IPS-20b (cell line): Measurements from ENCODE around the gene TTC33.

Experiments
- H3K27ac ChIP-seq: one replicate; pipeline ENCODE4 v1.5.1; 2013; ENCODE audit warnings: low read length
- H3K27me3 ChIP-seq: 2 replicates; pipeline ENCODE4 v1.6.1; 2013; ENCODE audit warnings: mild to moderate bottlenecking, low read length, inconsistent platforms; ENCODE audit not compliant: insufficient read depth
- H3K36me3 ChIP-seq: 2 replicates; pipeline ENCODE4 v1.6.1; 2013; ENCODE audit warnings: low read depth, mild to moderate bottlenecking, inconsistent platforms, low read length, moderate library complexity; ENCODE audit not compliant: insufficient read depth
- H3K4me1 ChIP-seq: 2 replicates; pipeline ENCODE4 v1.6.1; 2013; ENCODE audit warnings: mild to moderate bottlenecking, control low read depth, inconsistent platforms, low read length, moderate library complexity; ENCODE audit not compliant: insufficient read depth
- H3K4me3 ChIP-seq: 2 replicates; pipeline ENCODE4 v1.5.1; 2013; ENCODE audit warnings: mild to moderate bottlenecking, low read length, inconsistent platforms
- H3K9ac ChIP-seq: 2 replicates; pipeline ENCODE4 v1.6.1; 2013; ENCODE audit warnings: low read depth, mild to moderate bottlenecking, inconsistent platforms, low read length, moderate library complexity
- H3K9me3 ChIP-seq: 2 replicates; pipeline ENCODE4 v1.6.1; 2013; ENCODE audit warnings: mild to moderate bottlenecking, low read depth, low read length, inconsistent platforms; ENCODE audit not compliant: insufficient read depth

TTC33 gene

DNA sequence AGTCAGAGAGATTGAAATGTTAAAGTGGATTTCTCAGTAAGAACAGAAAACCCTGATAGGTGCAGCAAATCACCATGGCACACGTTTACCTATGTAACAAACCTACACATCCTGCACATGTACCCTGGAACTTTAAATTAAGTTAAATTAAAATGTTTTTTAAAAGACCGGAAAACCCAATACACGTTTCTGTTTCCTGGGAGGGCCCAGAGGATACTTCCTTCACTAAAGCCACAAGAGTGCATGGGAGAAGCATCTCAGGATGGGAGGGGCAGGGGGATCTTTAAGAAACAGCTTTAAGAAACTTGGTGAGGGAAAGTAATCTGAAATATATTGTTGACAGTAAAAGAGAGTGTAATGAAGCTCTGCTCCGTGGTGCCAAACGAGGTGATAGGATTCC, 240.8 kb downstream of the TTC33 start:
- Histone ChIP-seq H3K9me3 (no peaks in the 10 kb centered on the region), H3K9ac (no peak overlapping the region), H3K27me3 (no peaks in the 10 kb centered on the region), H3K4me3 (no peak overlapping the region), H3K36me3 (no peaks in the 10 kb centered on the region), H3K4me1 (no peaks in the 10 kb centered on the region), H3K27ac (no peak overlapping the region)

DNA sequence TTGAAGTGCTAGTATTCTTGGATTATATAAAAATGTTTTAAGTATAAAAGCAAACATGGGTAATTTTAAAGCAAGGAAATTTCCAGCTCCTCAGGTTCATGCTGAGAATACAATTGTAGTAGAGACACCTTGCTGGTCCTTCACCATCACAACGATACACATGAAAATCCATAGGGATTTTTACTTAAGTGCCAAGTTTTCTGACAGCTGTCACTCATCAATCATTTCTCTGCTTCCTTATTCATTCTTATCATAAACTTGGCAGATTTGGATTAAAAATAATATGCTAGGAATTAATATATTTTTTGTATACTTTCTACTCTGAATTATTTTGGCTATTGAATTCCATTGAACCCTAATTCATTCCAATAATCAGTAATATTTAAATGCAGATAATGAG, 244.0 kb downstream of the TTC33 start:
- Histone ChIP-seq H3K27me3 (no peaks in the 10 kb centered on the region), H3K36me3 (no peaks in the 10 kb centered on the region), H3K4me3 (no peak overlapping the region), H3K4me1 (no peaks in the 10 kb centered on the region), H3K9ac (no peak overlapping the region), H3K27ac (no peak overlapping the region), H3K9me3 (no peaks in the 10 kb centered on the region)

DNA sequence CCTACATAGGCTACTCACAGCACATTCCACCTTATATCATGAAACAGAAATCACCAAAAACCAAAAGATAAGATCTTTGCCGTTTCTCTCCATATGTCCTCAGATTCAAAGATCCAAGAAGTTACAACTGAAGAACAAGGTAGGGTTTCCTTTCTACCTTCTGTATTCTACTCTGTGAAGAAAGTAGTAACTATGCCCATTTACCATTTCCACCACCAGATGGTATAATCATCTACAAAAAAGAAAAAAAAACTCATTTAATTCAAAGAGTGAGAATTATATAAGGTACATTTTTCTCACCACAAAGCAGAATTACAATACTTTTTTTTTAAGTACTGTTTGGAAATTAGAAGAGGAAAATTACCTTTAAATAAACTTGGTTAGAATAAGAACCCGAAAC, 248.7 kb downstream of the TTC33 start:
- Histone ChIP-seq H3K36me3 (no peaks in the 10 kb centered on the region), H3K9me3 (no peaks in the 10 kb centered on the region), H3K9ac (no peak overlapping the region), H3K27ac (no peak overlapping the region), H3K27me3 (no peaks in the 10 kb centered on the region), H3K4me1 (no peaks in the 10 kb centered on the region), H3K4me3 (no peak overlapping the region)

DNA sequence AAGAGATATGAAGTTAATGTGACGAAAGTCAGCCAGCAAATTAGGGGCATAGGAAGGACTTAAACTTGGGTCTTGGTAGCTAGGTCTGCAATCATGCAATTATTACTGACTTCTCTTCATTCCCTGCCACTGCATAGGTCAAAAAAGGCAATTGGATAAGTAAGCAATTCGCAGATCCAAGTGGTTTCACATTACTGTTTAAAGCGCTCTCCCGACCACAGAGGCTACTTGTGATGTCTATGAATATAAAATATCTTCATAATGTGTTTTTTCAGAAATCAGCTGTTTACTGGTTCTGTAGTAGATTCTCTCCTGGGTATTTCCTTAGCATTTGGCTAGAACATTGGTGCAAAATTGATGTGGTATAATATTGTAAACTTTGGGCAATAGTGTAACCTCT, 250.7 kb downstream of the TTC33 start:
- no peaks in the 10 kb centered on the region for H3K36me3 ChIP-seq
- H3K27ac ChIP-seq = no peak overlapping the region
- H3K4me3 ChIP-seq = no peak overlapping the region
- H3K27me3 ChIP-seq = no peaks in the 10 kb centered on the region
- no peaks in the 10 kb centered on the region for H3K9me3 ChIP-seq
- H3K4me1 ChIP-seq = no peaks in the 10 kb centered on the region
- no peak overlapping the region for H3K9ac ChIP-seq

DNA sequence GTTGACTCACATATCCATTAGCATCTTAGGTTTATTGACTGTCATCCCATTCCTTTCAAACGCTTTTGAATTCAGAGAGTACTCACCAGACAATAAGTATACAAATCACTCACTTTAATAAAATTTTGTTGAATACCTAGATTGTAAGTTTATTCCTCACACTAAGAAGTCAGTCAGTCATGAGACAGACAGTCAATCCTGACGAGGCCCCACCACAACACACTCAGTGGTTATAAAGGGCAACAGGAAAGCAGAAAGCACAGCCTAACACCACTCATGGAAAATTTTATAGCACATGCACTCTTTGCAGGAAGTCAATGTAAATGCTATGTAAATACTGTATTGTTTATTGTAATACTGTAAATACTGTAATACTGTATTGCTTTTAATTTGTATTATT, 252.3 kb downstream of the TTC33 start:
- Histone ChIP-seq H3K9ac (no peak overlapping the region), H3K36me3 (no peaks in the 10 kb centered on the region), H3K9me3 (no peaks in the 10 kb centered on the region), H3K4me3 (no peak overlapping the region), H3K4me1 (no peaks in the 10 kb centered on the region), H3K27me3 (no peaks in the 10 kb centered on the region), H3K27ac (no peak overlapping the region)

DNA sequence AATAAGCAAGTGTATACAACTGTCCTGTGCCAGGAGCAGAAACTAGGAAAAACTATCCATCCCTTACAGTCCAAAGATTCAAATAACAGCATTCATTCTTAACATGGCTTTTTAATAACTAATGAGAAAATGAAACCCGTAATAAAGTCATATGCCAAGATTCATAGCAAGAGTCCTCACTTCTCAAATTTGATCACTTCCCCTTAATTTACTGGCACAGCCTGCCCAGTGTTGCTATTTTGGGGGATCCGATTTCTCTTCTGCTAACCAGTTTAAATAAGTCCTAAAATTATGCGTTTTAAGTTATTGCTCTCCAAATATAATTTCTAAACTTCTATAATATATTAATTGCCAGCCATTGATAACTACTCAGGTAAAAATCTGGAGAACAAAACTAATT, 253.0 kb downstream of the TTC33 start:
- no peak overlapping the region for H3K4me3 ChIP-seq
- H3K27ac ChIP-seq = no peak overlapping the region
- no peaks in the 10 kb centered on the region; the same call in 1 of the 2 replicates for H3K4me1 ChIP-seq
- no peaks in the 10 kb centered on the region for H3K27me3 ChIP-seq
- no peak overlapping the region for H3K9ac ChIP-seq
- H3K36me3 ChIP-seq = no peaks in the 10 kb centered on the region
- no peaks in the 10 kb centered on the region for H3K9me3 ChIP-seq

DNA sequence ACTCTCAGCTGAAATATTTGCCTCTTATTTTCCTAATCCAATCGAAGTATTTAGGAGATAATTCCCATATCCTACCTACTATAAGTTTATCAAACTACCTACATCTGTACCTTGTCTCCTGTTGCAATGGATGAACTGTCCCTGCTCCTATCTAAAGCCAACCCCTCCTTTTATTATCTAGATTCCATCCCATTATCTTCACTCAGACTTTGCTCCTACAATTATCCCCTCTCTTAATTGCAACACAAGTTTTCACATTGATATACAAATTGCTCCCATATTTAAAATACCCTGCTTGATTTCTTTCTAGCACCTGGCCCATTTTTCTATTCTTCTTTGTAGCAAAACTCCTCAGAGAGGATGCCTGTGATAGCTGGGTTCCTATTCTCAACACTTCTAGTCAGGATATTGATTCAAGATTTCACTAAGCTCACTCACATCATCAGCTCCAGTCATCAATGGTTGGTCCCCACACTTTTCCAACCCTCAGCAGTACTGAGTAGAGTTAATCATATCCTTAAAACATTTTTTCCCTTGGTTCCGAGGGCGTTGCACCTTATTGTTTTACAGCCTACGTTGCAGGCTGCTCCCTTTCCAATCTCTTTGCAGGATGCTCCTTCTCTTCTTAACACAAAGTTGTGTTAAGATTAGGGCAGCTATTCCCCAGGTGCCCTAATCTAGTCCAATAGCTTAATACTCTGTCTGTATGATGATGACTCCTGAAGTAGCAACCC, 253.9 kb downstream of the TTC33 start:
- Histone ChIP-seq H3K9me3 (no peaks in the 10 kb centered on the region), H3K4me3 (no peak overlapping the region), H3K4me1 (peaks cover 8% of the 10 kb centered on the region; the same call in 1 of the 2 replicates), H3K27ac (no peak overlapping the region), H3K27me3 (no peaks in the 10 kb centered on the region), H3K9ac (no peak overlapping the region), H3K36me3 (no peaks in the 10 kb centered on the region)

DNA sequence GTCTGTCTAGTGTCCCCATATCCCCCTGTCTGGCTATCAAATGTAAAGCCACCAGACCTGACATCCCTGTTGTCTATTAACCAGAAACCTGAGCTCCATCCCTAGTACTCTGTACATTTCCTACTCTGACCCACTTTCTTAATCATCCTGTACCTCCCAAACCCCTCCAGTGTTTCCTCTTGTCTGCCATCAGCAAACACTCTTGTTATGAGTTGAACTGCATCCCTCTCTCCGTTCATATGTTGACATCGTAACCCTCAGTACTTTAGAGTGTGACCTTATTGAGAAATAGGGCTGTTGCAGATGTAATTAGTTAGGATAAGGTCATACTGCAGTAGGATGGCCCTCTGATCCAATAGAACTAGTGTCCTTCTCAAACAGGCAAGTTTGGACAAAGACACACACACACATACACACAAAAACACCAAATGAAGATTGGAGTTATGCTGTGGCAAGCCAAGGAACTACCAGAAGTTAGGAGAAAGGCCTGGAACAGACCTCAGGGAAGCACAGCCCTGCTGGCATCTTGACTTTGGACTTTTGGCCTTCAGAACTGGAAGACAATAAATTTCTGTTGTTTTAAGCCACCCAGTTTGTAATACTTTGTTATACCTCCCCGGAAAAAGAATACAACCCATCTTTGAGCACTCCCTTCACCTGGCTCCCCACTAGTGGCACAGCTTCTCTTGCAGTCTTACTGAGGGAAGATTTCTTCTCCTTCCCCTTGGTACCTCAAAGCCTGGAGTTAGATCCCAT, 256.1 kb downstream of the TTC33 start:
- peaks cover 15% of the 10 kb centered on the region for H3K4me1 ChIP-seq
- H3K27me3 ChIP-seq = no peaks in the 10 kb centered on the region
- H3K27ac ChIP-seq = no peak overlapping the region
- H3K36me3 ChIP-seq = no peaks in the 10 kb centered on the region
- H3K9ac ChIP-seq = no peak overlapping the region
- H3K9me3 ChIP-seq = no peaks in the 10 kb centered on the region
- H3K4me3 ChIP-seq = no peak overlapping the region

DNA sequence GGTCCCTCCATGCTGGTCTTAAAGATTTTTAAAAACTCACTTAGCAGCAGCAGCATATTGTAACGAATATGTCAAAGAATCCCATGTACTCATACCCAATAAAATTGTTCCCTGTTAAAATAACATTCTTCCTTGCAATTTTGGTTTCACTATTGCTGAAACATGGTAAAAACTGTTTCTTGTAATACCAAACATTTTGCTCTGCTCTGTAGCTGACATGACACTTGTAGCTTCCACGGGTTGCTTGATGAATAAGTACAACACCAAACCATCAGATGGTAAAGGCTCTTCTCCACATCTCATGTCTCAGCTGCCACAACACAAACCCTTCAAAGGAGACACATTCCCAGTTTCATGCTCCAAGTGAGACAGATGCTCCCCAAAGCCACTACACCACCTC, 256.8 kb downstream of the TTC33 start:
- no peaks in the 10 kb centered on the region for H3K36me3 ChIP-seq
- no peaks in the 10 kb centered on the region for H3K9me3 ChIP-seq
- peaks cover 15% of the 10 kb centered on the region for H3K4me1 ChIP-seq
- H3K27me3 ChIP-seq = no peaks in the 10 kb centered on the region
- H3K9ac ChIP-seq = no peak overlapping the region
- no peak overlapping the region for H3K4me3 ChIP-seq
- H3K27ac ChIP-seq = no peak overlapping the region

DNA sequence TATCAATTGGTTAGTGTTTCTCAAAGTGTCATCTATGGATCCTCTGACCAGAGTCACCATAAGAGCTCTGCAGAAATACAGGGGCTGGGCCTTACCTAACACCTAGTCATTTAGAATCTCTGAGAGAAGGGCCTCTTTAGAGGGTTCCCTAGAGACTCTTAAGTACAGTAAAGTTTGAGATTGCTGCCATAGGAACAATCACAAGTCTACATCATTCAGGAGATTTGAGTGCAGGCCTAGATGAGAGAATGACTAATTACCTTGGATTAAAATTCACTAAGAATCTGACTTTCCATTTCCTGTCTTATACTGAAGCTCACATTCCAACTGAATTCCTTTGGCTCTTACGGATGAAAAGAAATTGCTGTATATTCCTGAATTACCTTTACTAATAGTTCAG, 258.2 kb downstream of the TTC33 start:
- Histone ChIP-seq H3K4me1 (peaks cover 15% of the 10 kb centered on the region), H3K36me3 (no peaks in the 10 kb centered on the region), H3K9me3 (no peaks in the 10 kb centered on the region), H3K9ac (no peak overlapping the region), H3K4me3 (no peak overlapping the region), H3K27ac (no peak overlapping the region), H3K27me3 (no peaks in the 10 kb centered on the region)

DNA sequence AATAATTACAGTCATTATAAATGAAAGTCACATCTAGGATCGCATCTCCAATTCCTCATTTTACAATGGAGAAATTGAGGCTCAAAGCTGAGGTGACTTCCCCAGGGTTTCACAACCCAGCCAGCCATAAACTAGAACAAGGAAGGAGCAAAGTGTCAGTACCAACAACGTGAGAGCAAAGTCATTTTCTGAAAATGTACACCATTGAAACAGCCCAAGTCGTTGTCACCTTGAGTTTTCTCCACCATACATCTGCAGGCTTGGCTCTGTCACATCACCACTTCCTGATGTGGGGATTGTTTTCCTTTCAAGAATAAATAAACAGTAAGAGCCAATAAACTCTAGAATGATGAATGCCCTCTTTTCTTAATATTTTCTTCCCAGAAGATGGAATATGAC, 260.5 kb downstream of the TTC33 start:
- H3K4me3 ChIP-seq = no peak overlapping the region
- no peak overlapping the region for H3K9ac ChIP-seq
- no peaks in the 10 kb centered on the region for H3K9me3 ChIP-seq
- H3K27ac ChIP-seq = no peak overlapping the region
- H3K4me1 ChIP-seq = peaks cover 15% of the 10 kb centered on the region
- H3K36me3 ChIP-seq = no peaks in the 10 kb centered on the region
- no peaks in the 10 kb centered on the region for H3K27me3 ChIP-seq

DNA sequence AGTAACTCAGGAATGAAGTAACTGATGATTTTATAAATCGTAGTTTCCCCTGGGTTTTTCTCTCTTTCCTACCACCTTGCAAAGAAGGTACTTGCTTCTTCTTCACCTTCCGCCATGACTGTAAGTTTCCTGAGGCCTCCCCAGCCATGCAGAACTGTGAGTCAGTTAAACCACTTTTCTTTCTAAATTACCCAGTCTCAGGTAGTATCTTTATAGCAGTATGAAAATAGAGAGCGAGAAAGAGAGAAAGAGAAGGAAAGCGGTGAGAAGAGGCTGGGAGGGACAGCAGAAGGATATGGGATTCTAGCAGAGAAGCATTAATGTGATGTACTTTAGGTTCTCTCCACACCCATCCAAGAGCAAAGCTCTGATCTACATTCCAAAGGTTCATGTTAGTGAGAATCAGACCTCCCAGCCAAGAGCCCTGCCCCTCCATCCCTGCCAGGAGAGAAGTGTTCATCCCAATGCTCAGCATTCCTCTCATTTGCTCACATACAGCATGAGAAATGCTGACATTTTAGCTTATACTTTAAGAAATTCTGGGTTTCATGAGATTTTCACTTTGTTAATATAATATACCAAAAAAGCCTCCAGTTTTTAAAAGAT, 261.0 kb downstream of the TTC33 start:
- Histone ChIP-seq H3K4me1 (peaks cover 15% of the 10 kb centered on the region), H3K4me3 (no peak overlapping the region), H3K27ac (no peak overlapping the region), H3K9me3 (no peaks in the 10 kb centered on the region), H3K27me3 (no peaks in the 10 kb centered on the region), H3K9ac (no peak overlapping the region), H3K36me3 (no peaks in the 10 kb centered on the region)
